Germinal center (tissue), 1 donor: ENCODE data around the gene ZDBF2.
"Not testable (repeated sequence)": the region's sequence is repeated elsewhere in the genome, so short reads cannot be mapped to it uniquely, and the experiment has no call there.

Experiments used
- DNase-seq: peaks from one replicate; pipeline ENCODE4 v3.0.0; 2012; ENCODE audit warnings: mixed read lengths, low spot score

The ZDBF2 gene

GRCh38 chr2:206323486-206323885 is 49.0 kb downstream of the ZDBF2 start:
- DNase-seq: no peak

- no peak for DNase-seq
Measured at GRCh38 chr2:206324869-206325268, 50.4 kb downstream of the ZDBF2 start.

- DNase-seq: no peak
Measured at GRCh38 chr2:206328974-206329373, 54.5 kb downstream of the ZDBF2 start.

- no peak for DNase-seq
Measured at GRCh38 chr2:206336861-206337260, 62.4 kb downstream of the ZDBF2 start.

GRCh38 chr2:206337956-206338355 is 63.5 kb downstream of the ZDBF2 start:
- no peak for DNase-seq

- DNase-seq: no peak
Measured at GRCh38 chr2:206341396-206341795, 66.9 kb downstream of the ZDBF2 start.

GRCh38 chr2:206343144-206343543 is 68.7 kb downstream of the ZDBF2 start:
- no peak for DNase-seq

- DNase-seq: no peak
Measured at GRCh38 chr2:206343816-206344215, 69.4 kb downstream of the ZDBF2 start.

- no peak for DNase-seq
Measured at GRCh38 chr2:206345606-206346005, 71.1 kb downstream of the ZDBF2 start.

- DNase-seq: no peak
Measured at GRCh38 chr2:206349375-206349774, 74.9 kb downstream of the ZDBF2 start.

GRCh38 chr2:206352571-206352970 is 78.1 kb downstream of the ZDBF2 start:
- DNase-seq: no peak

- no peak for DNase-seq
Measured at GRCh38 chr2:206353685-206354084, 79.2 kb downstream of the ZDBF2 start.

GRCh38 chr2:206354129-206354528 is 79.7 kb downstream of the ZDBF2 start:
- DNase-seq: no peak

- not testable (repeated sequence) for DNase-seq
Measured at GRCh38 chr2:206356840-206357239, 82.4 kb downstream of the ZDBF2 start.

GRCh38 chr2:206360840-206361239 is 86.4 kb downstream of the ZDBF2 start:
- DNase-seq: not testable (repeated sequence)

GRCh38 chr2:206361407-206362045 is 87.1 kb downstream of the ZDBF2 start:
- no peak for DNase-seq
